Activated CD4-positive, alpha-beta T cell treated with anti-CD3 and anti-CD28 coated beads, Interleukin-2, amount 50 U/mL, for 16 hours (primary cell): Measurements from ENCODE around the gene LRRC26.
A peak's percentile ranks its signal among the peaks of the same experiment; 100 is the strongest.
"Not testable (repeated sequence)": the region's sequence is repeated elsewhere in the genome, so short reads cannot be mapped to it uniquely, and the experiment has no call there.

Experiments
- DNase-seq: peaks from one replicate; pipeline ENCODE4 v3.0.0-alpha.2; 2020

LRRC26 gene

DNA sequence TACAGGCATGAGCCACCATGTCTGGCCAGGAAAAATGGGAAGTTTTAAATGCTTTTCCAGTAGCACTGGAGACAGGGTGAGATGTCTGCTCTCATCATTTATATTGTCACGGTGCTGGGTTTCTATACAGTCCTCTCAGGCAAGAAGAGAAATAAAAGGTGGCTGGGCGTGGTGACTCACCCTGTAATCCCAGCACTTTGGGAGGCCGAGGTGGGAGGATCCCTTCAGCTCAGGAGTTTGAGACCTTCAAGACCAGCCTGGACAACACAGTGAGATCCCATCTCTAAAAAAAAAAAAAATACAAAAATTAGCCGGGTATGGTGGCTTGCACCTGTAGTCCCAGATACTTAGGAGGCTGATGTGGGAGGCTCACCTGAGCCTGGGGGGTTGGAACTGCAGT is 35.7 kb downstream of the LRRC26 start:
- no peak for DNase-seq

DNA sequence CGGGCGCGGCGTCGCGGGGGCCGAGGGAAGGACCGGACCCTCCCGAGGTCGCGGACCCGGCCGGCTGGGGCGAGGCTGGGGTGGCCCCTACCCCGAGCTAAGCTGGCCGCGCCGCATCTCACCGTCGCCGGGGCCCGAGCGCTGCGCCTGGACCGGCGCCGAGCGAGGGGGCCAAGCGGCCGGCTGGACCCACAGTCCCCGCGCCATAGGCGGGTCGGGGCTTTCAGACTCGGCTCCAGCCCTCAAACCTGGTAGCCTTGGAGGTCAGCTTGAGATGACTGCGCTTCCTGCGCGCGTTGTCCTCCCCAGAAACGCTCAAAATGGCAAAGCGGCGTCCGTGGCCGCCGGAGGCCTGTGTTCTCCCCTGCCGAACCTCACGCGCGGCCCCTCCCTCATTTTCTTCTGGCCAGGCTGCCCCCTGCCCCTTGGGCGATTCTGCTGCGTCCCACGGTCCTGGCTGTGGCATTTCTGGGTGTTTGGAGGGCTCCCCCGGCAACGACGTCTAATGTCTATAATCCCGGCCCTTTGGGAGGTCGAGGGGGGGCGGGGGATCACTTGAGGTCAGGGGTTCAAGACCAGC is 39.6 kb downstream of the LRRC26 start:
- no peak for DNase-seq

DNA sequence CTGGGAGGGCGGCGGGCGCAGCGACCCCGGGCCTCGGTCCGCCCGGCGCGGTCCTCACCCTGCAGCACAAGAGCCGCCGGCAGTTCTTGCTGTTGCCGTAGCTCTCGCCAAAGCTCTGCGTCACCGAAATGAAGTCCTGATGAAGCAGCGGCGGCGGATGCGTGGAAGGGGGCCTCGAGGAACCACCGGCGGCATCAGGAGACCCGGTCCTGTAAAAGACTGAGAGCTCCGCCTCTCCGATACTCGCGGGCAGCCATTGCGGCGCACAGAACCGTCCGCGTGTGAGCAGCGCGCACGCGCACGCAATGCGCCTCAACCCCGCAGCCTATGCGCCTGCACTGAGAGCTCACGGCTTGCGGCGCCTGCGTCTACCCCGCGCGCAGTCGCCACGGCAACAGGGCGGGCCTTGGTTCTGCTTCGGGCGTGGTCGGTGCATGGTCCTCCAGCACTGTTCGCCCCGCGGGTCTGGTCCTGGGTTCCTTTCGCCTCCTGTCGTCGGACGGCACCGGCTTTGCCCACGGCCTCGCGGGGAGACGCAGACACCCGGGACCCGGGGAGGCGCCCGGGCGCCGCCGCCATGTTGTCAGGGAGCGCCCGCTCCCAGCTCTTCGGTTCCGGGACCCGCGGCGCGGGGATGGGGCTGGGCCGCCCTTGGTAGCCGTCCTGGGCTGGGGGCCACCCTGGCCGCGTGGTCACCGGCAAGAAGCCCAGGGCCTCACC is 40.2 kb downstream of the LRRC26 start:
- peak; percentile 94 for DNase-seq

DNA sequence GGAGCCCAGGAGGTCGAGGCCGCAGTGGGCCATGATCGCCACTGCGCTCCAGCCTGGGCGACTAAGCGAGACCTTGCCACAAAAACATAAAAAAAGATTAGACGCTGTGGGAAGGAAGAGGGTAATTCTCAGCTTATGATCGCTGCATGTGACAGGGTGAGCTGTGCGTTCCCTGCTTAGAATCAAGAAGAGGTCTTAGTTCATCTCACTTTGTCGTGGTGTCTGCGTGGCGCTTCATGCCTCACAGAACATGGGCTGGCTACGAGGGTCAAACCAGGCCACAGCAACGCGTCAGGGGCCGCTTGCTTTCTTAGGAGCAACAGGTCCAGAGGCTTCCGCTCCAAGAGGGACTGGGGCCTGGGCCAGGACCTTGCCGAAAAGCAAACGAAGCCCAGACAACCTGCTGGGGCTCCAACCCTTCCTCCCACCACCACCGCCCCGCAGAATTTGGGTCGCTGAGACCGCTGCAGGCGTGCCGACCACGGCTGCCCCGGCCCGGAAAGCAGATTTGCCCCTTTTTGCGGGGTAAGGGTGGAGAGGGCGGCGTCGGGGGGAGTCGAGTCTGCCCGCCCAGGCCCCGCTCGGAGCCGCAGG is 40.9 kb downstream of the LRRC26 start:
- DNase-seq: peak; percentile 31

DNA sequence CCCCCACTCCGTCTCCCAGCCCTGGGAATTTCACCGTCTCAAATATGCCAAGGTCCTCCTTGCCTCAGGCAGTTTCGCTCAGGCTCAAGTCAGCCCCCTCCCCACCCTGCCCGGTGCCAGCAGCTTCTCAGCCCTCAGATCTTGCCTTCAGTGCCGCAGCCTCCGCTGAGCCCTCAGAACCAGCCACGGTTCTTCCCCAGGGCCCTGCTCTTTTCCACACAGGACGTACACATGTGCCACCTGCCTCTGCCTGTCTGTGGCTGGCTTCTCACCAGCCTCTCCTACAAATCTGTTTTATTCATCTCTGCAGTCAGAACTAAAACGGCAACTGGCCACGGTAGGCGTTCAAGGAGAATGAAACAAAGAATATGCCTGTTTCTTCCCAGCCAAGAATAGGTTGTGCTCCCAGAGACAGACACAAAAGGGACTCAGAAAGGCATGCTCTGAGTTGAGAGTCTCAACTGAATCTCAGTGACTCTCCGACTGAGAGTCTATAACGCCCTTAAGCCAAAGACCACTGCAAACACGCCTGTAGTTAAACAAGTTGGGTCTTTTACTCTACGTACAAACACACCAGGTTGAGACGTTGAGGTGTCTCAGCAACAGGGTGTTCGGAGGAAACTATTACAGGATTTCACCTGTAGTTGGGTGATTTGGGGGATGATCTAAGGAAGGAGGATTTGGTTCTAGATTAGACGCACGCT is 41.5 kb downstream of the LRRC26 start:
- peak; percentile 29 for DNase-seq

DNA sequence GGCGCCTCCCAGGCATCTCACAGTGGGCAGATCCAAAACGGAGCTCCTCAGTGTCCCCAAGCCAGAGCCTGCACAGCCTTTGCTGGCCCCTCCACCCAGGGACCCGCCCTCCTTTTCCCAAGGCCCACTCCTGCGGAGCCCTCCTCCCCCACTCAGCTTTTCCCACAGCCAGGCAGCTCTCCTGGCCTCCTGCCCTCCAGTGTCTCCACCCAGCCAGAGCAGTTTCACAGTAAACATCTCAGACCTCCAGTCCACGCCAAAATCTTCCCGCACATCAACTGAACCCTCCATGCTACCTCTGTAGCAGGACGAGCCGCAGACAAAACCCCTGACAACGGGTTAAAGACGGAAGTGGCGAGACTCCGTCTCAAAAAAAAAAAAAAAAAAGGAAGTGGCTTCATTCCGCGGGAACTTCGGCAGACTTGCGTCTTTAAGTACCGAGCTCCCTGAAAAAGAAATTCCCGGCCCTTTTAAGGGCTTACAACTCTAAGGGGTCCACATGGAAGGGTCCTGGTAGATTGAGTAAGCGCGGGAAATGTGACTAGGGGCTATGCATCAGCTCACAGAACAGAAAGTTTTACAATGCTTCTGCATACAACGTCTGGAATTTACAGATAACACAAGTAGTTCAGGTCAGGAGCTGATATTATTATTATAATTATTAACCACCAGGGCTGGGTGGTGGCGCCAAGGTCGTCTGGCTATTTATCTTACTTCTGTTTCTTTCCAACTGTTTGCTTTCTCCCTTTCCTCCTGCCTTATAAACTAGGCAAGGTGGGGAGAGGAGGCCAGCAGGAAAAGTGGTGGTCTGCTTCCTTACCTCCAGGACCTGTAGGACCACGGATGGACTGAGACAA is 42.3 kb downstream of the LRRC26 start:
- peak; percentile 57 for DNase-seq

DNA sequence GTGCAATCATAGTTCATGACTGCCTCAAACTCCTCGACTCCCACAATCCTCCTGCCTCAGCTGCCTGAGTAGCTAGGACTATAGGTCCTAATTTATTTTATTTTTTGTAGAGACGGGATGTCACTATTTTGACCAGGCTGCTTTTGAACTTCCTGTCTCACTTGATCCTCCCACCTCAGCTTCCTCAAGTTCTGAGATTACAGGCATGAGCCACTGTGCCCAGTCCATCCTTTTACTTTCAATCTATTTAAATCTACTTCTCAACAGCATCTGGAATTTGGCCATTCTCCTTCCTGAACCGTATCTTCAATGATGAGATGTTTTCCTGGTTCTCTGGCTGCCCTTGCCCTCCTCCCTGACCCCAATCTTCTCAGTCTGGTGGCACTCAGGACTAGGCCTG is 43.1 kb downstream of the LRRC26 start:
- no peak for DNase-seq

DNA sequence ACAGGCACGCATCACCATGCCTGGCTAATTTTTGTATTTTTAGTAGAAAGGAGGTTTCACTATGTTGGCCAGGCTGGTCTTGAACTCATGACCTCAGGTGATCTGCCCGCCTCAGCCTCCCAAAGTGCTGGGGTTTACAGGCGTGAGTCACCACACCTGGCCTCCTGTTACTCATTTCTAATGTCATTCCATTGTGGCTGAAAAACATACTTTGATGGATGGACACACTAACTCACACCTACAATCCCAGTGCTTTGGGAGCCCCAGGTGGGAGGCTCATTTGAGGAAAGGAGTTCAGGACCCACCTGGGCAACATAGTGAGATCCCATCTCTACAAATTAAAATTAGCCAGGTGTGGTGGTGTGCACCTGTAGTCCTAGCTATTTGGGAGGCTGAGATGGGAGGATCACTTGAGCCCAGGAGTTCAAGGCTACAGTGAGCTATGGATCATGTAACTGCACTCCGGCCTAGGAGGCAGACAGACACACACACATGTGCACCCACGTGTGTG is 45.8 kb downstream of the LRRC26 start:
- not testable (repeated sequence) for DNase-seq

DNA sequence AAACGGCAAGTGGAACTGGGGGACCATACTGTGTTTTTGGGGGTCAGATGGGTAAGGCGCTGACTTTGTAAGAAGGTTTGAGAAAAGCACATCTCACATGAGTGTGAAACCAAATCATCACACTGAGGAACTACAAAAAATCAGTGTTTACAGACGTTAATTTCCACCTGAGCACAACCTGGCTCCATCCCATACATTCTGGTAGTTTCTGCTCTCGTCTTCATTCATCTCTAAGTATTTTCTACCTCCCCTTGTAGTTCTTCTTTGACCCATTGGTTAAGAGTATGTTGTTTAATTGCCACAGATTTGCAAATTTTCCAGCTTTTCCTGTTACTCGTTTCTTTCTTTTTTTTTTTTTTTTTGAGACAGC is 46.4 kb downstream of the LRRC26 start:
- no peak for DNase-seq

DNA sequence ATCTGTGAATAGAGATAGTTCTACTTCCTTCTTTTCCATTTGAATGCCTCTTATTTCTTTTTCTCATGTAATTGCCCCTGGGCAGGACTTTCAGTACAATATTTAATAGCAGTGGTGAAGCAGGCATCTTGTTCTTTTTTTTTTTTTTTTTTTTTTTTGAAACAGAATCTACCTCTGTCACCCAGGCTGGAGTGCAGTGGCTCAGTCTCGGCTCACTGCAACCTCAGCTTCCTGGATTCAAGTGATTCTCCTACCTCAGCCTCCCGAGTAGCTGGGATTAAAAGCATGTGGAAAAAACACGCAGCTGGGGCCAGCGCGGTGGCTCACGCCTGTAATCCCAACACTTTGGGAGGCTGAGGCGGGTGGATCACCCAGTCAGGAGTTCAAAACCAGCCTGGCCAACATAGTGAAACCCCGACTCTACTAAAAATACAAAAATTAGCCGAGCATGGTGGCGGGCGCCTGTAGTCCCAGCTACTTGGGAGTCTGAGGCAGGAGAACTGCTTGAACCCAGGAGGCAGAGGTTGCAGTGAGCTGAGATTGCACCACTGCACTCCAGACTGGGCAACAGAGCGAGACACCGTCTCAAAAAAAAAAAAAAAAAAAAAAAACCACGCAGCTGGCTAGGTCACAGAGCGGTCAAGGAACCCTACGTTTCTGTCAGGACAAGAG is 46.9 kb downstream of the LRRC26 start:
- DNase-seq: not testable (repeated sequence)

DNA sequence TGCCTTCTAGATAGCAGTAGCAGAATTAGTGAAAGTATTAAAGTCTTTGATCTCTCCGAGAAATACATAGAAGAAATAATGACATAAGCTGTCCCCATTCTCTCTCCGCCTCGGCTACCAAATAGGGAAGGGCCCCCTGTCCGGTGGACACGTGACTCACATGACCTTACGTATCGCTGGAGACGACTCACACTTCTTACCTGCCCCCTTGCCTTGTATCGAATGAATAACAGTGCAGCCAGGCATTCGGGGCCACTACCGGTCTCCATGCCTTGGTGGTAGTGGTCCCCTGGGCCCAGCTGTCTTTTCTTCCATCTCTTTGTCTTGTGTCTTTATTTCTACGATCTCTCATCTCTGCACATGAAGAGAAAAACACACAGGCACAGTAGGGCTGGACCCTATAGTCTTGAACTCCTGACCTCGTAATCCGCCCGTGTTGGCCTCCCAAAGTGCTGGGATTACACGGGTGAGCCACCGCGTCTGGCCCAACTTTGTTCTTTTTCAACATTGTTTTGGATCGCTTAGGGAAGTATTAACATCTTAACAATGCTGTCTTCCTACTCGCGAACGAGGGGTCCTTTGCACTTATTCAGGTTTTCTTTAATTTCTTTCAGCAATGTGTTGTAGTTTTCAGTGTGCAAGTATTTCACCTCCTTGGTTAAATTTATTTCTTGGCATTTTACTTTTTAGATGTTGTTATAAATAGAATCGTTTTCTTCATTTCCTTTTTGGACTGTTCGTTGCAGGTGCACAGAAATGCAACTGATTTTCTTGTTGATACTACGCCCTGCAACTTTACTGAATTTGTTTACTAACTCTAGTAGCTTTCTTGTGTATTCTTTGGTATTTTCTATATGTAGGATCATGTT is 47.7 kb downstream of the LRRC26 start:
- DNase-seq: not testable (repeated sequence)
